Mesothelial cell of epicardium (in vitro differentiated cells): ENCODE results near the gene SVIL. TPM values are rescaled to one million over a fixed set of nuclear protein-coding genes. Genes with fewer than 3 reads are reported as not detected.
"Not testable (repeated sequence)": the region's sequence is repeated elsewhere in the genome, so short reads cannot be mapped to it uniquely, and the experiment has no call there.

Source experiments
- DNase-seq, 2 experiments: peaks; one replicate each; pipeline ENCODE4 v3.0.0; 2021; ENCODE audit warnings: low spot score in 2 of 2; ENCODE audit not compliant: unreplicated experiment in 2 of 2
- H3K27ac Mint-ChIP-seq: 2 replicates; pipeline ENCODE4 v1.8.0; 2021; ENCODE audit warnings: mixed read lengths
- H3K27me3 Mint-ChIP-seq: 2 replicates; pipeline ENCODE4 v1.8.0; 2021; ENCODE audit warnings: low read depth, mixed read lengths
- H3K36me3 Mint-ChIP-seq: 2 replicates; pipeline ENCODE4 v1.8.0; 2021; ENCODE audit warnings: mixed read lengths
- H3K4me1 Mint-ChIP-seq: 2 replicates; pipeline ENCODE4 v1.8.0; 2021; ENCODE audit warnings: mixed read lengths
- H3K4me3 Mint-ChIP-seq: 2 replicates; pipeline ENCODE4 v1.8.0; 2021; ENCODE audit warnings: mild to moderate bottlenecking, moderate library complexity, mixed read lengths
- H3K9me3 Mint-ChIP-seq: 2 replicates; pipeline ENCODE4 v1.8.0; 2021; ENCODE audit warnings: mixed read lengths
- total RNA-seq: library from RNA; stranded (reverse); gene quantifications from 3 replicates; pipeline ENCODE4 v1.2.1, GENCODE V29; 2021
- TF ChIP-seq, protein P1 (sequence below): fragments of 200-600 bp; sonication (generic); IDR thresholded peaks from one replicate; pipeline ENCODE4 v1.5.0; 2021; ENCODE audit warnings: antibody characterized with exemption; ENCODE audit not compliant: unreplicated experiment

SVIL gene
- total RNA-seq, 1 donor from 2014 or later: 293 TPM

DNA sequence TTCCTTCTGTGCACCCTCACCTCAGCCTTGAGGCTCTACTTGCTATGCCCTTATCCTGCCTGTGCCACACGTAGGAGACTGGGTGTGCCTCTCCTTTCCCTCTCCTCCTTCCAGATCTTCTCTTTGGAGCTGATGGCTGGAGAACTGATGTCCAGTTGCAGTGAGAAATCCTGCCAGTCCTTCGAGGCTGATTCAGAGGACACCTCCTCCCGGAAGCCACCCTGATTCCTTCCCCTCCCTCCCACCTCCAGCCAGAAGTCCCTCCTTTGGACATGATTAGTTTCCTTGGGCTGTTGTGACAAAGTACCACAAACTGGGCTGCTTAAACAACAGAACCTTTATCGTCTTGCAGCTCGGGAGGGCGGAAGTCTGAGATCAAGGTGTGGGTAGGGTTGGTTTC is 184.4 kb downstream of the SVIL start:
- H3K9me3 Mint-ChIP-seq: no peaks in the 10 kb centered on the region
- peaks cover 11% of the 10 kb centered on the region for H3K4me1 Mint-ChIP-seq
- no peak overlapping the region for H3K4me3 Mint-ChIP-seq

DNA sequence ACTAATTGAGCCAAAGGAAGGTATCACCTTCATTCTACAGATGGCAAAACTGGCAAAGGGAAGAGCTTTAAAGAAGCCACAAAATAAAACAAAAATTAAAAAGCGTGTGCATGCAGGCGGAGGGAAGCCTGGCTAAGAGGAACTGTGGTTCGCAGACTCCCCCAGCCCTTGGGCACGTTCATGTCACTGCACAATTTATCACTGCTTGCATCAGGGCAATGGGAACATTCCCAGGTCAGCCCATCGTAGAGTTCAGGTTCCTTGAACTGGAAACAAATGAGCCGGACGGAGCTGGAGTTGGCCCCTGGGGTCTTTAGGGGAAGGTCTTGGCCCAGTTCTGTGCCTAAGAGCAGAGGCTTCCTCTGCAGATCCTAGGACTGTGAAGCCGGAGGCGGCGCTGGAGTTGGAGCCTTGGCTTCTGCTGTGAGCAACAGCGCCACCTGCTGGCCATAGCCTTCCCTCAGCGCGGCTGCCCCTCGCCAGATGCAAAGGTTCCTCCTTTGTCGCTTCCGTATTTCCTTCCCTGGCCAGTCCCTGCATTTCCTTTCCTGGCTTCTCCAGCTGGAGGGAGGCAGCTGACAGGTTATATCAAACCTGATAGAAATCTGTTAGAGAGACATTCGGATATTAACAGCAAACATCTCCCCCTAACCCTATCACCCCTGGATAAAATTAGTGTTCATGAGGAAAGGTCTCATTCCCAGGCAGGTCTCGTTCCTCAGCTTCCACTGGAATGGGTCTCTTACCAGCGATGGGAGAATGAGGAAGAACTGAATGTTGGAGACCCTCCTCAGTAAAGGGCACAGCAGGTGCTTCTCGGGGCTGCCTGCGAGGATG is 185.8 kb downstream of the SVIL start:
- peaks cover 11% of the 10 kb centered on the region for H3K4me1 Mint-ChIP-seq
- TF ChIP-seq, protein P1, sequence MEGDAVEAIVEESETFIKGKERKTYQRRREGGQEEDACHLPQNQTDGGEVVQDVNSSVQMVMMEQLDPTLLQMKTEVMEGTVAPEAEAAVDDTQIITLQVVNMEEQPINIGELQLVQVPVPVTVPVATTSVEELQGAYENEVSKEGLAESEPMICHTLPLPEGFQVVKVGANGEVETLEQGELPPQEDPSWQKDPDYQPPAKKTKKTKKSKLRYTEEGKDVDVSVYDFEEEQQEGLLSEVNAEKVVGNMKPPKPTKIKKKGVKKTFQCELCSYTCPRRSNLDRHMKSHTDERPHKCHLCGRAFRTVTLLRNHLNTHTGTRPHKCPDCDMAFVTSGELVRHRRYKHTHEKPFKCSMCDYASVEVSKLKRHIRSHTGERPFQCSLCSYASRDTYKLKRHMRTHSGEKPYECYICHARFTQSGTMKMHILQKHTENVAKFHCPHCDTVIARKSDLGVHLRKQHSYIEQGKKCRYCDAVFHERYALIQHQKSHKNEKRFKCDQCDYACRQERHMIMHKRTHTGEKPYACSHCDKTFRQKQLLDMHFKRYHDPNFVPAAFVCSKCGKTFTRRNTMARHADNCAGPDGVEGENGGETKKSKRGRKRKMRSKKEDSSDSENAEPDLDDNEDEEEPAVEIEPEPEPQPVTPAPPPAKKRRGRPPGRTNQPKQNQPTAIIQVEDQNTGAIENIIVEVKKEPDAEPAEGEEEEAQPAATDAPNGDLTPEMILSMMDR: peak; percentile 96

More for the DNA sequence above, 184.4 kb downstream of the SVIL start:
- TF ChIP-seq, protein P1: no peak
- Mint-ChIP-seq H3K27ac (no peak overlapping the region), H3K36me3 (peaks cover 7% of the 10 kb centered on the region), H3K27me3 (no peaks in the 10 kb centered on the region)
- no peak for DNase-seq

DNA sequence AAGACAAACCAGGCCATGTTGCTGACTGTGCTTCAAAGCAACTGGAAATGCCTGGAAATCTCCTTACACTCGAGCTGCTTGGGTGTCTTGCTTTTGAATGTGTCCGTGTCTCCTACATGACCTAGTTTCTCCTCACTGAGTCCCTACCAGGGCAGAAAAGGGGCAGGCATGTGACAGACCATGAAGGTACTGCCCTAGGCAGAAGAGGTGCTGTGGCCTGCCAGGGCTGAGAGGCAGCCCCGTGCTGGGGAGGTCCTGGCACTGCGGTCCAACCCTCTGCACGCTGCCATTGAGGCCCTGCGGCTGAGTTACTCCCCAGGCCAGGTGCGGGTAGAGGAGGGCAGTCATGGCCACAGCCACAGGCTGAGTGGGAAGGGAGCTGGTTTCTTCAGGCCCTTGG is 186.6 kb downstream of the SVIL start:
- TF ChIP-seq, protein P1: no peak
- peaks cover 11% of the 10 kb centered on the region for H3K4me1 Mint-ChIP-seq
- no peaks in the 10 kb centered on the region for H3K36me3 Mint-ChIP-seq
- DNase-seq: no peak
- no peak overlapping the region for H3K4me3 Mint-ChIP-seq
- H3K27ac Mint-ChIP-seq: no peak overlapping the region
- H3K27me3 Mint-ChIP-seq: no peaks in the 10 kb centered on the region
- peaks cover 4% of the 10 kb centered on the region for H3K9me3 Mint-ChIP-seq

More for the DNA sequence above, 185.8 kb downstream of the SVIL start:
- H3K27me3 Mint-ChIP-seq, H3K27ac Mint-ChIP-seq, H3K9me3 Mint-ChIP-seq, H3K36me3 Mint-ChIP-seq, H3K4me3 Mint-ChIP-seq: not testable (repeated sequence)
- peak; percentile 80 to 93 for DNase-seq

- TF ChIP-seq, protein P1: no peak
- H3K4me1 Mint-ChIP-seq: peaks cover 11% of the 10 kb centered on the region
- H3K36me3 Mint-ChIP-seq: no peaks in the 10 kb centered on the region
- no peaks in the 10 kb centered on the region for H3K27me3 Mint-ChIP-seq
- no peak overlapping the region for H3K27ac Mint-ChIP-seq
- H3K4me3 Mint-ChIP-seq: no peak overlapping the region
- peaks cover 4% of the 10 kb centered on the region for H3K9me3 Mint-ChIP-seq
- no peak for DNase-seq
Measured at GRCh38 chr10:29446327-29446726, 188.4 kb downstream of the SVIL start.

DNA sequence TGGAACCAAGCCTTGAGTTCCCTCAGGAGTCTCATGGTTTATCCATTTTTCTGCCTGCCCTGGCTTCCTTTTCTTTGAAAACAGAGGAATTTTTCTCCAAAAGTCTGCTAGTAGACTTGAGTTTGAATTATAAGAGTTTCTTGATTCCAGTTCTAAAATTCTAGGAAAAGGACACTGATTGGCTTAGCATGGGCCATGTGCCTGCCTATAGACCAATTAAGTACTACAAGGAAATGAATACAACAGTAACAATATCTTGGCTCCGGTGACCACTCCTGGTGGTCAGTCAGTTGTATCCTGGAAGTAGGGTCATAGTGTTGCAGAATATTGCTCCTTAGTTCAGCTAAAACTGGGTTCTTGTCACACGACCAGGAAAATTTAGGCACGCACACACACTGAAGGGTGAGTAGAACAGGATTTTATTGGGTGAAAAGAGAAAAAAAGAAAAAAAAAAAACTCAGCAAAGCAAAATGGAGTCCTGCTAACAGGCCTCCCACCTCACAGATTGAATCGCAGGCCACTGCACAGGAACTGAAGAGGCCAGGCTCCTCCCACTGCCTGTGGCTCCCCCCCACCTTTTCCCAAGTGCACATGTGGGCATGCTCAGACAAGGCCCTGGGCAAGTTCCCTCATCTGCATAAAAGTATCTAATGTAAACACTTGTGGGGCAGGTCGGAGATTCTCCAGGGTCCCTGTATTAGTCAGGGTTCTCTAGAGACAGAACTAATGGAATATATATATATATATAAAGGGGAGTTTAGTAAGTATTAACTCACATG is 190.8 kb downstream of the SVIL start:
- H3K27ac Mint-ChIP-seq: no peak overlapping the region
- H3K27me3 Mint-ChIP-seq: no peaks in the 10 kb centered on the region
- TF ChIP-seq, protein P1: no peak
- no peak for DNase-seq
- H3K4me3 Mint-ChIP-seq: no peak overlapping the region
- H3K36me3 Mint-ChIP-seq: peaks cover 2% of the 10 kb centered on the region
- peaks cover 17% of the 10 kb centered on the region for H3K9me3 Mint-ChIP-seq
- peaks cover 8% of the 10 kb centered on the region for H3K4me1 Mint-ChIP-seq
